HG03571 (cell line): ENCODE data around the gene PDK2.
A peak's percentile ranks its signal among the peaks of the same experiment; 100 is the strongest.

Experiments
- ATAC-seq: cut with Tn5 transposase; IDR thresholded peaks from one replicate; pipeline ENCODE4 v1.9.1; 2021; ENCODE audit not compliant: unreplicated experiment

PDK2 gene

DNA sequence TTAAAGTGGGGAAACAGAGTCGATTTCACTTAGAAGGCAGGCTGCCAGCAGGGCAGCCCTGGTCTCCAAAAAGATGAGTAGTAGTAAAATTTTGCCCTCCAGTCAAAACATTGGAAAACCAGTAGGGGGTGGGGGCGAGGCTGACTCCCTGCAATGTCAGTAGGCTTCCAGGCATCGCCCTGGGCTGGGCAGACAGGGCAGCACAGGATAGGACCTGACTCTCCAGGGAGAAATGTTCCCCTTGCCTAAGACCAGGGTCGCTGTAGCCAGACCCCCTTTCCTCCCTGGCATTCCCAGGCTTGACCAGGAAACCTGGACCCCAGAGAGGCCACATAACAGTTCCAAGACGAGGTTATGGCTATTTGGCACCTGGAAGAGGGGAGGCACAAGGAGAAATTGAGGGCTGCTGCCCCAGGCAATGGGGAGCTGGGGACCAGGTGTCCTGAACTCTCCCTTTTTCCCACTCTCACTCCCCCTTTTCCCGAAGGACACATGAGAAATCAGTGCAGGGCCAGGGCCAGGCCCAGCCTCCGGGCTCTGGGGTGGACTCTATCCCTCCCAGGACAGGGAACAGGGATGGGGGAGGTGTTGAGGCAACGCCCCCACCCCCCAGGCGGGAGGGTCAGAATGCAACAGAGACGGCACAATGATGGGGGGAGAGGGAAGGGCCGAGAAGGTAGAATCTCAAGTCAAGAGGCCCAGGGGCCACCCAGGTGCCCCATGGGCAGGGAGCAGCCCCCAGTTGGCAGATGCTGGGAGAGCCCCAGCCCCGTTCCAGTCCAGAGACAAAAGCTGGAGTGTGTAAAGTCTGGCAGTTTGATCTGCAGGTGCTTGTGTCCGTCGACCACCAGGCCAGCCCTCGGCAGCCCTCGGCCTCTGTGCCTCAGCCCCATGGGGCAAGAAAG is 39.3 kb downstream of the PDK2 start:
- ATAC-seq, result no peak

- ATAC-seq, result no peak
Observed at GRCh38 chr17:50135316-50136095, 40.4 kb downstream of the PDK2 start.

DNA sequence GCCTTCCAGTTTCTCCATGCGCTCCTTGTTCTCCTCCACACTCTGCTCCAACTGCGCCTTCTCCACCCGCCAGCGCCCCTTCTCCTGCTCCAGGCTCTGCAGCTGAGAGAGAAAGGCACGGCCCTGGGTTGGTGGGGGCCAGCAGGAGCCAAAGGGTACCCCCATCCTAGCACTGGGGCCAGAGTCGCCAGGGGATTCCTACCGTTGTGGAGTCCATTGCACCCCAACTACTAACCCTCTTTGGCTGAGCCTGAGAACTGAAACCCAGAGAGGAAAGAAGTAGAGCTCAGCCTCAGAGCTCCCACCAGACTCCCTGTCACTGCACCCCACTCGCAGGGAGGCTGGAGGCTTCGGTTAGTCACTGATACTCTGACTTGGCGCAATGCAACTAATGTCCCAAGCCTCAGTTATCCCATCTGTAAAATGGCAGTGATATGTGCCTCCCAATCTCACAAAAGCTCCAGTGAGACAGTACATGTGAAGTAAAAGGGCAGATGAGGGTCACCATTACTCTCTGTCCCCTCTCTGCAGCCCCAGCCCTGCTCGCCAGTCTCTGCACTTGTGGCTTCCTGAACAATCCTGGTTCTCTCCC is 41.0 kb downstream of the PDK2 start:
- no peak for ATAC-seq

DNA sequence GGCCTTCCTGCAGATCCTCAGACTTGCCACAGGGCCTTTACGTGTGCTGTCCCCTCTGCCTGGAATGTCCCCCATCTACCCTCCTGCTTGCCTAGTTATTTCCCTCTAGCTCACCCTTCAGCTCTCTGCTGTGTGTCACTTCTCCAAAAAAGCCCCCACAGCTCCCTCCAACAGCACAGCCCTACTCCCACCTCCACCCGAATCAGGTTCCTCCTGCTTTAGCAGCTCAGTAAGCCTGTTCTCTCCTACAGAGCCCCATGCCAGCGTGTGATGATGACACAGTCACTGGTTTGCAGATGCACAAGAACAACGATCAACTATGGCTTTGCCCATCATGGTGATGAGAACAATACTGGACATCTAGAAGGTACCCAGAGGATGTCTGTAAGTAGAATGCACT is 41.9 kb downstream of the PDK2 start:
- ATAC-seq, result no peak

DNA sequence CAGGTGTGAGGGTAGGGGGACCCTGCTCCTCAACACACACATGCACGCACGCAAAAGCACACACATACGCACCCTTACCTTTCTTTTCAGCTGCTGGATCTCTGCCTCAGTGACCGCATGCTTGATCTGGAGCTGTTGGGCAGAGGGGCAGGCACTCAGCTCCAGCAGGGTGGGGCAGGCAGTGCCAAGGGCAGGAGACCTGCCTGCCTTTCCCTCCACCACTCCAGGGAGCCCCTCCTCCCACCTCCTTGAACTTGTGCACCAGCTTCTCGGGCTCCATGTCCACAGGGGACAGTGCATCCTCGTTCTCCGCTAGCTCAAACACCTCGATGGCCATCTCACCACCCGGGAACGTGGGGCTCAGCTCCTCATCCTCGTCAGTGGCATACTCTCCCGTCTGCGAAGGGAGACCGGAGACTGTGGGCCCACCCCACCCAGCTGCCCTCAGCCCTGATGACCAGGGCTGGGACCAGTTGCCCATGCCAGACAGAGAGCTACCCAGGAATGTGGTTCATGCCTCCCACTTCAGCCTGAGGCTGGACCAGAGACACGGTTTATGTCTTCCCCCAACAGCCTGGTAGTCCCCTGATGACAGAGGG is 44.1 kb downstream of the PDK2 start:
- ATAC-seq, result no peak

DNA sequence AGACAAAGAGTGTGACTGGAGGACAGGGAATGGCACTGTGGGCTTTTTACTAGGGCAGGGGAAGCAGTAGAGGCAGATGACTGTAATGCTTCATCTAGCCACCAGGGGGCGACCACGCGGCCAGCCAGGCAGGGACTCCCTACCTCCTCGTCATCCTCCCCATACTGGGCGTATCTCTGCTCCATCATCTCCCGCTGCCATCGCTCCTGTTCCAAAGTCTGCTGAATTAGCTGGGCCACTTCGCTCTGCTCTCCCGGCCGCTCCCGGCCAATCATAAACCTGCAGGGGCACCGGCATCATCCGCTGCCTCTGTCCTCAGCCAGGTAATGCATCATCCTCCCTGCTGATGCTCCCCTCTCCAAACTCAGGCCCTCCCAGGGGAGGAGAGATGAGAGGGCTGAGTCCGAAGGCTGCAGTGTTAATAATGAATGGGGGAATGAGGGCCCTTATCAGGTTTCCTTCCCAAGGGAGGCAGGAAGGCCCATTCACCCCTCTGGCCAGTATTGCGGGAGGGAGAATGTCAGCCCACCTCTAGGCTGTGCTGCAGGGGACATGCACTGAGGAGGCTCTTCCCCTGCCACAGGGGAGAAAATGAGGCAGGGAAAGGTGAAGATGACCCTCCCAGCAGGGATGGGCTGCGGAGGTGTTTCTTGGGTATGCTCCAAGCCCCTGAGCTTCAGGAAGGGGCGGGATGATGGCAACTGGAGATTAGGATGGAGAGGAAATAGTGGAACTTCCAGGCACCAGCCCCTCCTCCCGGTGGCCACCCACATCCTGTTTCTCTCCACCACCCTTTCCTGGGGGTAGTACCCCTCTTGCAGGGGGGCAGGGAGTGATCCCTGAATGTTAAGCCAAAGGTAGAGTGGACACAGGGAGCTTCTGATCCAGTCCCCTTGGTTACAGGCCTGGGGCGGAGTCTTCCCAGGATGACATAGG is 45.1 kb downstream of the PDK2 start:
- ATAC-seq, result no peak

GRCh38 chr17:50141026-50141744 is 46.0 kb downstream of the PDK2 start:
- no peak for ATAC-seq

- ATAC-seq, result no peak
Observed at GRCh38 chr17:50141745-50142110, 46.6 kb downstream of the PDK2 start.

GRCh38 chr17:50143461-50144176 is 48.5 kb downstream of the PDK2 start:
- no peak for ATAC-seq

GRCh38 chr17:50144355-50144754 is 49.2 kb downstream of the PDK2 start:
- no peak for ATAC-seq

DNA sequence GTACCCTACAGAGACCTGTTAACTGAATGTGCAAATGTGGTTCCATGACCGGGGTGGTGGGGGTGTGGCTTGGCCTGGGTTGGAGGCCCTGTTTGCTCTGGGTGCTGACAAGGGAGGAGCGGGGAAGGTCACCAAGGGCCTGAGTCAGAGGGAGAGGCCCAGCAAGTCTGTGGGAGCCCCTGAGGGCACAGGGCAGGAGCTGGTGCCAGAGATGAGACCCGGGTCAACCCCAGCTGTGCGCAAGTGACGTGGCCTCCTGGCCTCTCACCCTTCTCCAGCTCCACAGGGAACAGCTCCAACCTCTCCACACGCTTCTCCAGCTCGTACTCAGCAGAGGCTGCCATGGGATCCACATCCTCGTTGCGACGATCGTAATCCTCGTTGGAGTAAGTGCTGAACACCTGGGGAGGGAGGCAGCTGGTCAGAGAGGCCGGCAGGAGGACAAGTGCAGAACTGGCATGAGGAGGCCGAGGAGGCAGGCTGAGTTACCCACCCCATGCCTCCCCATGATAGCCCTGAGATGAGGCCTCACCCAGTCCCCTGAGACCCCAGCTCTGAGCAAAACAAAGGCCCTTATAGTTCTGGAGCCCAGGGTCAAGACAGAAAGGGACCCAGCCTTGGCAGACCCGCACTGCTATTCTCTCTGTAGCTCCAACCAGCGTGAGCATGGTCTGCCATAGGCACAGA is 49.8 kb downstream of the PDK2 start:
- no peak for ATAC-seq

- no peak for ATAC-seq
Observed at GRCh38 chr17:50145532-50146229, 50.5 kb downstream of the PDK2 start.

DNA sequence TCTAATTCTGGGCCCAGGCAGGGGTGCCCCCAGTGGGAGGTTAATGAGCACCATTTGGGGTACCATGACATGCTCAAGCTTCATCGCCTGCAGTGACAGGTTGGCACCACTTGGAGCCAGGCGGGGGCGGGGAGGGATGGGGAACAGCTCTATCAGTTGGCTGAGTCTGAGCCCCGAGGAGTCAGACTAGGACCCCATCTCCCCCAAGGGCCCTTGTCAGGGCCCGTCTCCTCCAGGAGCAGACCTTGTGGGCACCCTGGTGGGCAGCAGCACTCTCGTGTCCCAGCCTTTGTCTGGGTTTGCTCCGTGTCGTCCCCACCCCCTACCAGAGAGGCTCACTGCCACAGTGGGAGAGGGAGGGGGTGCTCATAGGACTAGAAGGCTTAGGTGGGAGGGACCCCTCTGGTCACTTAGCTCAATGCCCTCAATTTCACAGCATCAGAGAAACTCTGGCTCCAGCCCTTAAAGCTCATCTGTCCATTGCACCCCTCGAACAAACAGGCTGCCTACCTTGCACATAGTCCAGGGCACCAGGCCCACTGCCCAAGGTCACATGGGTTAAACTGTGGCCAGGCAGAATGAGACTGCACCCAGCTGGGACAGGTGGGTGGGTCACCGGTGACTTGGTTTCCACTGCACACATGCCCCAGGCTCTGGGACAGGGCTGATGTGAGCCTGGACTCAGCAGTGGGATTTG is 51.2 kb downstream of the PDK2 start:
- ATAC-seq, result no peak

GRCh38 chr17:50146927-50147665 is 51.9 kb downstream of the PDK2 start:
- ATAC-seq, result no peak

DNA sequence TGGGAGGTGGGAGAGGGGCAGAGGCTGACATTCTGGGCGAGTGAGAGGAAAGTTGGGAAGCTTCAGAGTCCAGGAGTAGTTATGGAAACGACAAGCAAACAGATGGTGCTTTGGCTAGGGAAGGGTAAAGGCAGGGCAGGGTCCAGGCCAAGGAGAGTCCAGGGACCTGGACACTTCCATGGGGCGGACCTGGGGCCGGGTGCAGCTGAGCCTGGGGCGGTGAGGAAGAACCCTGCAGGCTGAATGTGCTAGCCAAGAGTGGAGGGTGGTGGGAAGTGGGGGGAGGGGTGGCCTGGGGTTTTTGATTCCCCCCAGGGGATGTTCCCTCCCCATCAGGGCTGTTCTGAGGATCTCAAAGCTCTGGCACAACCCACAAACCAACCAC is 52.7 kb downstream of the PDK2 start:
- ATAC-seq, result no peak

DNA sequence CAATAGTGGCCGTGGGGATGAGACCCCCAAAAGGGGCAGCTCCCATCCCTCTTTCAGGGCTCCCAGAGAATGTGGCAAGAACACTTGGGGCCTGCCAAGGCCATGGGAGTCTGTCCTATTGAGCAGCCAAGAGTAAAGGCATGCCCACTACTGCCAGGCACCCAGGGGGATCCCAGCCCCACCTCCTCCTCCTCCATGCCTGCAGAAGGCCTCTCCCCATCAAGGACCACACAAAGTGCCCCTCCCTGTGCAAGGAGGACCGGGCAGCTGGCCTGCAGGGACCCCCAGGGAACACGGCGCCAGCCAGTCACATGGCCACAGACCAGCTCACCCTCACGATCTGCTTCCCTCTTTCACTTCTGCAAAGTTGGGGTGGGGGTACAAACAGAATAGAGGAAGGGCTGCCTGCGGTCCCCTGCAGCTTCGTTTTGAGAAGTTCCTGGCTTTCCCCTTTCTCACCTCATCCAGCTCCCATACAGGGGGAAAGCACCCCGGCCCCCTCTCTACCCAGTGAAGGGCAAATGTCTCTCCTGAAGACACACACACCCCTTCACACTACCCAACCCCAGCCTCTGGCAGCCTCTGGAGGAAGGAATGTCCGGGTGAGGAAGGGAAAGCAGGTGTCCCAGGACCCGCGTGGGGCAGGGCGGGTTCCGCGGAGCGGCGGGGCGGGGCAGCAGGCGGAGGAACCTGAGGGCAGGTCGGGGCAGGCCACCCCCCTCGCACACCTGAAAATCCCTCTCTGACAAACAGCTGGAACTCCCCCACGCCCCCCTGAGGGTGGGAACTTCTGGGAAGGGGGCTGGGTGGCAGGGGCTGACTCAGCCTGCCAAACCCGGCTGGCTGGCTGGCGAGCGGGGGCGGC is 53.3 kb downstream of the PDK2 start:
- peak; percentile 29 for ATAC-seq
